Lower leg skin (tissue), 4 donors: ENCODE results near the gene SPON2. TPM values are rescaled to one million over a fixed set of nuclear protein-coding genes. Genes with fewer than 3 reads are reported as not detected.

Source experiments
- DNase-seq, 2 donors: peaks; one replicate each; pipeline ENCODE4 v3.0.0-alpha.2; 2019; ENCODE audit warnings: low spot score in 2 of 2
- H3K4me3 ChIP-seq: fragments of 200-600 bp; sonication (generic); 2 replicates; pipeline ENCODE4 v1.5.1; 2017; ENCODE audit warnings: mild to moderate bottlenecking, low read depth; ENCODE audit not compliant: poor library complexity, severe bottlenecking
- CTCF ChIP-seq, 3 donors: fragments of 450-650 bp; IDR thresholded peaks; one replicate each; pipeline ENCODE4 v1.5.1; 2016; ENCODE audit warnings: antibody characterized with exemption in 3 of 3, mild to moderate bottlenecking in 3 of 3, moderate library complexity in 2 of 3
- POLR2A ChIP-seq, 2 donors: fragments of 450-650 bp; IDR thresholded peaks; one replicate each; pipeline ENCODE4 v1.6.1; 2016 to 2017; ENCODE audit warnings: antibody characterized with exemption in 2 of 2, mild to moderate bottlenecking in 1 of 2, moderate library complexity in 1 of 2
- WGBS, 2 donors: methylation state at CpG; one replicate each; pipeline ENCODE4 v1.1.5; 2018; 5-methylcytosine and 5-hydroxymethylcytosine counted together
- intact Hi-C: fragments of 100-400 bp; cut with DNase I; formaldehyde crosslinking; loops from one replicate; pipeline ENCODE4 v1.15.0; 2023; ENCODE audit warnings: low total_unique reads
- total RNA-seq, 4 donors: library from RNA; depleted of rRNA; stranded (reverse); fragments of >200 nt; gene quantifications; one replicate each; pipeline ENCODE4 v1.1.0, GENCODE V29; 2016

Gene SPON2
- total RNA-seq, 4 donors from 2014 or later = 19.1 to 39.8 (median 32.8) TPM

DNA sequence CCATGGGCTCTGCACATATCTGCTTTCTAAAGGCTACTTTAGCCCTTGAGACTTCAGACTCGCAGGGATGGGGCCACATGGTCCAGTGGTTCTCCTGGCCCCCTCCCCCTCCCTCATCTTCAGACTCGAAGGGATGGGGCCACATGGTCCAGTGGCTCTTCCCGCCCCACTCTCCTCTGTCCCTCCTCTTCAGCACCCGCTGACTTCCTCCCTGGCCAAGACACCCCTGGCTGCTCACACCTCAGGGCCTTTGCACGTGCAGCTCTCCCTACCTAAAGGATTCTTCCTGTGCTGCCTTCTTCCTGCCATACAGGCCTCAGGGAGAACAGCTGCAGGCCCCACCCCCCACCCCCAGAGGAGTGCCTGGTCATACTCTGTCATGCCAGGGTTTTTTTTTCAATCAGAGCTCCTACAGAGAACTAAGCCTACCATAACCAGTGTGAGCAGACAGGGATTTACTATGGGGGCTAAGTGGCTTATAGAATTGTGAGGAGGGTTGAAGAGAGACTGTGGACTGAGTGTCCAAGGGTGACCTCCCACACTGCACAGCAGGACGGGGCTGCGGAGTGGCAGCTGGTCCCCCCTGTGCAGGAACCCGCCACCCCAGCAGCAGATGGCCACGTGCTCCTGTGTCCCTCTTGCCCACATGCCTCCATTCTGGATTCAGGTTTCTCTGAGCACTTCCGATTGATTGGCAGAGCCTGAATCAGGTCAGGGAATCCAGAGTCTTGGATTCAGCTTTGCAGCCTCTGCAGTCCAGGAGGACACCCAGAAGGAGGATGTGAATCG is 6.1 kb upstream of the SPON2 start:
- TF ChIP-seq POLR2A (IDR thresholded peaks at IDR 0.05) (no peak), CTCF (IDR thresholded peaks at IDR 0.05) (no peak)
- H3K4me3 ChIP-seq = no peak overlapping the region
- 86 to 90% methylated on average over 11 of the region's 11 CpGs for WGBS, 2 donors
- intact Hi-C loops = no loop called here
- no peak for DNase-seq

GRCh38 chr4:1177274-1178141 is 5.1 kb upstream of the SPON2 start:
- no peak overlapping the region for H3K4me3 ChIP-seq
- WGBS, 2 donors = 40 to 57% methylated on average over 24 to 28 of the region's 28 CpGs
- peak in 1 of 2 donors; percentile 89 for DNase-seq
- intact Hi-C loops = no loop called here
- TF ChIP-seq CTCF (IDR thresholded peaks at IDR 0.05) (no peak), POLR2A (IDR thresholded peaks at IDR 0.05) (no peak)

- no peak for TF ChIP-seq POLR2A (IDR thresholded peaks at IDR 0.05)
- no peak for DNase-seq
- no peak overlapping the region for H3K4me3 ChIP-seq
- 20 to 50% methylated on average over 1 of the region's 1 CpG for WGBS, 2 donors
- intact Hi-C loops = no loop called here
Measured at GRCh38 chr4:1176398-1177273, 4.3 kb upstream of the SPON2 start.

DNA sequence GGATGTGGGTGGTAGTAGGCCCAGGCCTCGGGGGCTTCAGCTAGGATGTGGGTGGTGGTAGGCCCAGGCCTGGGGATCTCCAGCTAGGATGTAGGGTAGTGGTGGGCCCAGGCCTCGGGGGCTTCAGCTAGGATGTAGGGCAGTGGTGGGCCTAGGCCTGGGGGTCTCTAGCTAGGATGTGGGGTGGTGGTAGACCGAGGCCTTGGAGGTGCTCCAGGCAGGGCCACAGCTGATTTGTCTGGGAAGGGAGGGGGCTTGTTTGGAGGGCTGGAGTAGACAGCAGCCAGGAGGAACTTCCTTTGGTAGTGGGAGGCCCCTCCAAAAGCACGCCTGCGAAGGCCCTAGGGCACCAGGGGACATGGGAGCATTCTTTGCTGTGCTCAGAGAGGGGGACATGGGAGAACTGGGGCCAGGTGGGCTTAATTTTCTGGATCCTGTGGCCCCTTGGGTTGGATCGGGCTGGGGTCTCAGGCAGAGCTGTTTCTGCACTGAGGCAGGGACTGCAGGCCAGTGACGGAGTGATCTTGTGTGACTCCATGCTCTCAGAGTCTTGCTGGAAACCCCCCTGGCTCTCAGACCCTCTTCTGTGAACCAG is 3.3 kb upstream of the SPON2 start:
- DNase-seq = peak in 1 of 2 donors; percentile 82
- no peak overlapping the region for H3K4me3 ChIP-seq
- TF ChIP-seq CTCF (IDR thresholded peaks at IDR 0.05) (no peak), POLR2A (IDR thresholded peaks at IDR 0.05) (no peak)
- 93 to 95% methylated on average over 7 of the region's 7 CpGs for WGBS, 2 donors
- intact Hi-C loops = no loop called here

DNA sequence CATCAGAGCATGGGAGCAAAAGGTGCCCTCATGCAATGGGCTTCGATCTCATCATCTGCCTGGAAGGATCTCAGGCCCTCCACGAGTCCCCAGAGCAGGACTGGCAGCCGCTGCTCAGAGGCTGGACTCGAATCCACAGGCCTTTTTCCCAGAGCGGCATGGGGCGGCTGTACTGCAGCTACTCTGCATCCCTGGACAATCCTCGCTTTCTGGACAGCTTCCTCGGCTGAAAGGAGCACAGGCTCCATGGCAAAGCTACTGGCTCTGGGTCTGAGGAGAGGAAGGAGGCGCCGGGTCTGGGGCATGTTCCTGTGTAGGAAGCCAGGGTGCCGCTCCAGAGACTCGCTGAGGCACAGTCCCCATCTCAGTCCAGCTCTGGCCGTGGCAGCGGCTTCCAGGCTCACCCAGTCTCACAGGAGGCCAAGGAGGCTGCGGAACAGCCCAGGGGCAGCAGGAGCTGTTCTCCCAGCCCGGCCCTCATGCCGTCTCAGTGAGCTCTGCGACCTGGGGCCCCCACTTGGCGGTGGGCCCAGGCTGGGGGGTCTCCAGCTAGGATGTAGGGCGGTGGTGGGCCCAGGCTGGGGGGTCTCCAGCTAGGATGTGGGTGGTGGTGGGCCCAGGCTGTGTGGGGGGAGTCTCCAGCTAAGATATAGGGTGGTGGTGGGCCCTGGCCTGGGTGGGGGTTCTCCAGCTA is 2.7 kb upstream of the SPON2 start:
- intact Hi-C loops = no loop called here
- 71 to 86% methylated on average over 19 of the region's 20 CpGs for WGBS, 2 donors
- peak in 1 of 2 donors; percentile 85 for DNase-seq
- H3K4me3 ChIP-seq = no peak overlapping the region
- TF ChIP-seq POLR2A (IDR thresholded peaks at IDR 0.05) = no peak
- TF ChIP-seq CTCF (IDR thresholded peaks at IDR 0.05) = no peak
